Coronary artery (tissue), 2 donors: ENCODE measurements around the gene RASAL2.

Source experiments
- DNase-seq: peaks from one replicate; pipeline ENCODE4 v3.0.0-alpha.2; 2017; ENCODE audit warnings: low spot score
- H3K27ac ChIP-seq, 2 donors: fragments of 200-600 bp; sonication (generic); one replicate each; pipeline ENCODE4 v1.5.1; 2016 to 2019
- H3K4me3 ChIP-seq: fragments of 200-600 bp; sonication (generic); 2 replicates; pipeline ENCODE4 v1.5.1; 2016; ENCODE audit warnings: mild to moderate bottlenecking, moderate library complexity
- TF ChIP-seq, protein P1 (sequence below): fragments of 200-600 bp; sonication (generic); IDR thresholded peaks from one replicate; pipeline ENCODE4 v1.5.1; 2019; ENCODE audit warnings: antibody characterized with exemption

RASAL2 gene

GRCh38 chr1:178393370-178393769, 299.5 kb downstream of the RASAL2 start:
- no peak overlapping the region for H3K4me3 ChIP-seq
- TF ChIP-seq, protein P1, sequence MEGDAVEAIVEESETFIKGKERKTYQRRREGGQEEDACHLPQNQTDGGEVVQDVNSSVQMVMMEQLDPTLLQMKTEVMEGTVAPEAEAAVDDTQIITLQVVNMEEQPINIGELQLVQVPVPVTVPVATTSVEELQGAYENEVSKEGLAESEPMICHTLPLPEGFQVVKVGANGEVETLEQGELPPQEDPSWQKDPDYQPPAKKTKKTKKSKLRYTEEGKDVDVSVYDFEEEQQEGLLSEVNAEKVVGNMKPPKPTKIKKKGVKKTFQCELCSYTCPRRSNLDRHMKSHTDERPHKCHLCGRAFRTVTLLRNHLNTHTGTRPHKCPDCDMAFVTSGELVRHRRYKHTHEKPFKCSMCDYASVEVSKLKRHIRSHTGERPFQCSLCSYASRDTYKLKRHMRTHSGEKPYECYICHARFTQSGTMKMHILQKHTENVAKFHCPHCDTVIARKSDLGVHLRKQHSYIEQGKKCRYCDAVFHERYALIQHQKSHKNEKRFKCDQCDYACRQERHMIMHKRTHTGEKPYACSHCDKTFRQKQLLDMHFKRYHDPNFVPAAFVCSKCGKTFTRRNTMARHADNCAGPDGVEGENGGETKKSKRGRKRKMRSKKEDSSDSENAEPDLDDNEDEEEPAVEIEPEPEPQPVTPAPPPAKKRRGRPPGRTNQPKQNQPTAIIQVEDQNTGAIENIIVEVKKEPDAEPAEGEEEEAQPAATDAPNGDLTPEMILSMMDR: no peak

DNA sequence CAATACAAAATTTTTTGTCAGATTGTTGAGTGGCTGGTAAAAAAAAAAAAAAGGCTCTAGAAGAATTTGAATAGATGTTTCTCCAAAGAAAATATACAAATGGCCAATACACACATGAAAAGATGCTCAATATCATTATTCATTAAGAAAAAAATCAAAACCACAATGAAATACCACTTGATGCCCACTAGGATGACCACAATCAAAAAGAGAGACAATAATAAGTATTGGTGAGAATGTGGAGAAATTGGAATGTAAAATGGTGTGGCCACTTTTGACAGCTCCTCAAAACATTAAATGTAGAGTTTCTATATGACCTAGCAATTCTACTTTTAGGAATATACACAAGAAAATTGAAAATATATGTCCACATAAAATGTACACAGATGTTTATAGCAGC, 302.9 kb downstream of the RASAL2 start:
- no peak overlapping the region for H3K27ac ChIP-seq
- TF ChIP-seq, protein P1: no peak
- no peak overlapping the region for H3K4me3 ChIP-seq
- DNase-seq: no peak

More at GRCh38 chr1:178393370-178393769, 299.5 kb downstream of the RASAL2 start:
- DNase-seq: no peak
- no peak overlapping the region for H3K27ac ChIP-seq

- no peak overlapping the region for H3K4me3 ChIP-seq
- H3K27ac ChIP-seq: no peak overlapping the region
- no peak for DNase-seq
- TF ChIP-seq, protein P1: no peak
Measured at GRCh38 chr1:178397678-178398077, 303.8 kb downstream of the RASAL2 start.

- no peak overlapping the region for H3K4me3 ChIP-seq
- TF ChIP-seq, protein P1: no peak
- H3K27ac ChIP-seq: no peak overlapping the region
- DNase-seq: no peak
Measured at GRCh38 chr1:178399177-178399728, 305.3 kb downstream of the RASAL2 start.

- Histone ChIP-seq H3K4me3 (no peak overlapping the region), H3K27ac (no peak overlapping the region)
- DNase-seq: no peak
- TF ChIP-seq, protein P1: no peak
Measured at GRCh38 chr1:178405137-178405536, 311.2 kb downstream of the RASAL2 start.

DNA sequence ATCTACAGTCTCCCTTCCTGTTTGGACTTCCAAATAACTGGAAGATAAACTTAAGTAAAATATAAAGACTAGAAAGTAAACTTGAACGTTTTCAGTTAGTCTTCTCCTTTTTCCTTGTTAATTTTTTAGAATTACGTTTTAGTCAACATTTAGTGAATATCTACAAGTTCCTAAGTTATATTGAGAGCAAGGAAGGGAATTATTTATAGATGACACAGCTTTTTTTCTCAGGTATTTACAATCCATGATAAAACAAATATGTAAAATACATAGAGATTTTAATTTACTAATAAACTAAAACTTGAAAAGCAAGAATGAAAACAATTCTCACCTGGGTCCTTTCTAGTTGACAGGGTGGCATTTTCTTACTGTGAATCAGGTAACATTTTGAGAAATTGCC, 313.3 kb downstream of the RASAL2 start:
- H3K27ac ChIP-seq: no peak overlapping the region
- no peak overlapping the region for H3K4me3 ChIP-seq
- no peak for DNase-seq
- TF ChIP-seq, protein P1: no peak

GRCh38 chr1:178407655-178408054, 313.8 kb downstream of the RASAL2 start:
- Histone ChIP-seq H3K4me3 (no peak overlapping the region), H3K27ac (no peak overlapping the region)
- no peak for DNase-seq
- TF ChIP-seq, protein P1: no peak
